GM10266 (cell line): ENCODE measurements around the gene KRTAP5-2.
"Not testable (repeated sequence)": the region's sequence is repeated elsewhere in the genome, so short reads cannot be mapped to it uniquely, and the experiment has no call there.

Experiments used
- DNase-seq: peaks from one replicate; pipeline ENCODE4 v3.0.0; 2012; ENCODE audit errors: extremely low spot score
- CTCF ChIP-seq: IDR thresholded peaks from 2 replicates; pipeline ENCODE4 v1.5.1; 2012; ENCODE audit warnings: mild to moderate bottlenecking, low read depth; ENCODE audit not compliant: control insufficient read depth, insufficient read depth; ENCODE audit errors: missing control alignments

KRTAP5-2 gene

GRCh38 chr11:1592628-1593027 is 5.5 kb downstream of the KRTAP5-2 start:
- DNase-seq: no peak
- no peak for TF ChIP-seq CTCF

DNA sequence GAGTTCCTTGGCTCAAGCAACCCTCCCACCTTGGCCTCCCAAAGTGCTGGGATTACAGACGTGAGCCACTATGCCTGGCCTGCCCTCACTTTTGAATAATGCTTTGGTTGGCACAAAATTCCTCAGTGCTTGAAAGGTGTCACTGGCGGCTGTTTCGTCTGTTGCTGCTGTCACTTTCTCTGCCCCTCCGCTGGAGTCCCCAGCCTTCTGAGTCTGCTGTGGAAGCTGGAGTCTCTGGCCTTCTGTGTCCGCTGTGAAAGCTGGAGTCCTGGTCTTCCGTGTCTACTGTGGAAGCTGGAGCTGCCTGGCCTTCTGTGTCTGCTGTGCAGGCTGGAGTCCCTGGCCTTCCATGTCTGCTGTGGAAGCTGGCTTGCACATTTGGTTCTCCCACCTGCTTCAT is 8.1 kb downstream of the KRTAP5-2 start:
- TF ChIP-seq CTCF: no peak
- DNase-seq: no peak

DNA sequence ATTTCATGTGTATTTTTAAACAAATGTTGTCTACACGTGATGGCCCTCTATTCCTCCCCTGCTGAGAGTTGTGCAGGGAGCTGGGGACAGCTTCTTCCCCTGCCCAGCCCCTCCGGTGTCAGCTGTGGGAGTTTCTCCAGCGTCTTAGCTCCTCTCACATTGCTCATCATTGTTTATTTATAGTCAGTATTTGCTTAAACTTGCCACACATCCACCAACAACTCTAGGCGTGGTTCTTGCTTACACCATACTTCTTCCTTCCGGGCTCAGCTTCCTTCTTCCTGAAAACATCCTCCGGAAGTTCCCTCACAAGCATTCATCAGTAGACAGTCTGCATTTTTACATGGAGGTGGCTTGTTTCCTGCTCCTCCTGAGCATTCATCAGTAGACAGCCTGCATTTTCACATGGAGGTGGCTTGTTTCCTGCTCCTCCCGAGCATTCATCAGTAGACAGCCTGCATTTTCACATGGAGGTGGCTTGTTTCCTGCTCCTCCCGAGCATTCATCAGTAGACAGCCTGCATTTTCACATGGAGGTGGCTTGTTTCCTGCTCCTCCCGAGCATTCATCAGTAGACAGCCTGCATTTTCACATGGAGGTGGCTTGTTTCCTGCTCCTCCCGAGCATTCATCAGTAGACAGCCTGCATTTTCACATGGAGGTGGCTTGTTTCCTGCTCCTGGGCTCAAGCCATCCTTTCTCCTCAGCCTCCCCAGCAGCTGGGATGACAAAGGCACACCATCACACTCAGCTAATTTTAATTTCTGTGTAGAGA is 8.7 kb downstream of the KRTAP5-2 start:
- DNase-seq: not testable (repeated sequence)

- TF ChIP-seq CTCF: no peak
Measured at GRCh38 chr11:1586699-1587098, 11.4 kb downstream of the KRTAP5-2 start.

DNA sequence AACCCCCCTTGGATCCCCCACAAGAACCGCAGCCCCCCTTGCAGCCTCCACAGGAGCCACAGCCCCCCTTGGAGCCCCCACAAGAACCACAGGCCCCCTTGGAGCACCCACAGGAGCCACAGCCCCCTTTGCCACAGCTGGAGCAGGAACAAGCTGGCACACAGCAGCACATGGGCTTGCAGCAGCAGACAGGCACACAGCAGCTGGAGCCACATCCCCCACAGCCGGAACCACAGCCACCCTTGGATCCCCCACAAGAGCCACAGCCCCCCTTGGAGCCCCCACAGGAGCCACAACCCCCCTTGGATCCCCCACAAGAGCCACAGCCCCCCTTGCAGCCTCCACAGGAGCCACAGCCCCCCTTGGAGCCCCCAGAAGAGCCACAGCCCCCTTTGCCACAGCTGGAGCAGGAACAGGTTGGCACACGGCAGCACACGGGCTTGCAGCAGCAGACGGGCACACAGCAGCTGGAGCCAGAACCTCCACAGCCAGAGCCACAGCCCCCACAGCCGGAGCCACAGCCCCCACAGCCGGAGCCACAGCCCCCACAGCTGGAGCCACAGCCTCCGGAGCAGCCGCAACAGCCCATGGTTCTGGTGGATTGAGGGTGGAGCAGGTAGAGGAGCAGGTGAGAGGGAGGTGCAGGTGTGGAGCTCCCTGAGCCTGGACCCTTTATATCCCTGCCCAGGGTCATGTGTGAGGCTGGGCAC is 13.3 kb downstream of the KRTAP5-2 start, which contains the start of gene KRTAP5-1:
Gene KRTAP5-1, minus strand, starts transcription at position 623 of the 710 bp plus-strand sequence. Its CDS starts 34 bp downstream, at position 589.
- DNase-seq: not testable (repeated sequence)

More at GRCh38 chr11:1586699-1587098, 11.4 kb downstream of the KRTAP5-2 start:
- no peak for DNase-seq

DNA sequence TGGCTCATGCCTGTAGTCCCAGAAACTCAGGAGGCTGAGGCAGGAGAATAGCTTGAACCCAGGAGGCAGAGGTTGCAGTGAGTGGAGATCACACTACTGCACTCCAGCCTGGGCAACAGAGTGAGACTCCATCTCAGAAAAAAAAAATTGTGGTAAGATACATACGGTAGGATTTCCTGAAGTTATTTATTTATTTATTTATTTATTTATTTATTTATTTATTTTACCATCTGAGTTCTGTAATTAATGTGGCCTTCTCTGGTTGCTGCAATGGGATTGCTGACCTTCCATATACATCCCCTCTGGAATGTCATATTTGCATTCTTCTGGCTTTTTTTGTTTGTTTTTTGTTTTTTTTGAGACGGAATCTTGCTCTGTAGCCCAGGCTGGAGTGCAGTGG is 15.2 kb downstream of the KRTAP5-2 start:
- not testable (repeated sequence) for DNase-seq

- TF ChIP-seq CTCF: no peak
- no peak for DNase-seq
Measured at GRCh38 chr11:1581976-1582375, 16.1 kb downstream of the KRTAP5-2 start.

GRCh38 chr11:1576825-1577224 is 21.3 kb downstream of the KRTAP5-2 start:
- no peak for TF ChIP-seq CTCF

GRCh38 chr11:1575756-1576155 is 22.3 kb downstream of the KRTAP5-2 start:
- DNase-seq: not testable (repeated sequence)

More at GRCh38 chr11:1576825-1577224, 21.3 kb downstream of the KRTAP5-2 start:
- no peak for DNase-seq
